ENCODE measurements around the gene RGL3. TPM values are rescaled to one million over a fixed set of nuclear protein-coding genes. Genes with fewer than 3 reads are reported as not detected.

RGL3 gene
- total RNA-seq, 2 donors from 2014 or later, result 125 to 131 TPM

GRCh38 chr19:11363881-11364280, 55.2 kb downstream of the RGL3 start:
- WGBS, 2 experiments (ENCODE audit: insufficient coverage in 1 of 2, insufficient read length in 1 of 2), result 95 to 100% methylated on average over 8 to 10 of the region's 10 CpGs
- no peak overlapping the region for H3K27ac Mint-ChIP-seq
- no peak overlapping the region for H3K9ac ChIP-seq (ENCODE audit: extremely low read depth, low read length, poor library complexity, severe bottlenecking)
- H3K27me3 ChIP-seq (ENCODE audit: control insufficient read depth, insufficient read depth, low read length, poor library complexity, severe bottlenecking), result peaks cover 6% of the 10 kb centered on the region
- H3K4me1 Mint-ChIP-seq, result no peaks in the 10 kb centered on the region
- no peak overlapping the region for H3K4me3 Mint-ChIP-seq
- TF ChIP-seq CTCF (conservative IDR thresholded peaks at IDR 0.05), result no peak
- DNase-seq, result no peak
- H3K27me3 Mint-ChIP-seq (ENCODE audit: insufficient read depth), result peaks cover 27% of the 10 kb centered on the region
- H3K9me3 Mint-ChIP-seq, result no peaks in the 10 kb centered on the region
- no peaks in the 10 kb centered on the region for H3K9me3 ChIP-seq (ENCODE audit: control insufficient read depth, low read length)
- peaks cover 8% of the 10 kb centered on the region for H3K36me3 Mint-ChIP-seq (ENCODE audit: low read depth)
- H3K4me1 ChIP-seq (ENCODE audit: control insufficient read depth, insufficient read depth, low read length), result no peaks in the 10 kb centered on the region
- H3K4me3 ChIP-seq (ENCODE audit: low read length), result no peak overlapping the region
- H3K27ac ChIP-seq (ENCODE audit: low read depth, low read length), result no peak overlapping the region
- no peaks in the 10 kb centered on the region for H3K36me3 ChIP-seq (ENCODE audit: control insufficient read depth, insufficient read depth, low read length)

- no peaks in the 10 kb centered on the region for H3K4me1 ChIP-seq (ENCODE audit: control insufficient read depth, insufficient read depth, low read length)
- Mint-ChIP-seq H3K36me3 (ENCODE audit: low read depth) (peaks cover 2% of the 10 kb centered on the region), H3K27ac (peak overlapping the region; percentile 26), H3K4me3 (peak overlapping the region; percentile 46), H3K4me1 (no peaks in the 10 kb centered on the region), H3K27me3 (ENCODE audit: insufficient read depth) (peaks cover 45% of the 10 kb centered on the region), H3K9me3 (no peaks in the 10 kb centered on the region)
- H3K9ac ChIP-seq (ENCODE audit: extremely low read depth, low read length, poor library complexity, severe bottlenecking), result no peak overlapping the region
- H3K27me3 ChIP-seq (ENCODE audit: control insufficient read depth, insufficient read depth, low read length, poor library complexity, severe bottlenecking), result peaks cover 6% of the 10 kb centered on the region
- 88 to 91% methylated on average over 27 to 35 of the region's 35 CpGs for WGBS, 2 experiments (ENCODE audit: insufficient coverage in 1 of 2, insufficient read length in 1 of 2)
- H3K27ac ChIP-seq (ENCODE audit: low read depth, low read length), result no peak overlapping the region
- no peak for TF ChIP-seq CTCF (conservative IDR thresholded peaks at IDR 0.05)
- H3K4me3 ChIP-seq (ENCODE audit: low read length), result no peak overlapping the region
- no peaks in the 10 kb centered on the region for H3K36me3 ChIP-seq (ENCODE audit: control insufficient read depth, insufficient read depth, low read length)
- DNase-seq, result peak; percentile 90
- H3K9me3 ChIP-seq (ENCODE audit: control insufficient read depth, low read length), result no peaks in the 10 kb centered on the region
These were observed 57.1 kb downstream of the RGL3 start for GRCh38 chr19:11361771-11362731.

GRCh38 chr19:11361037-11361770, 57.9 kb downstream of the RGL3 start:
- no peak overlapping the region for H3K27ac ChIP-seq (ENCODE audit: low read depth, low read length)
- TF ChIP-seq CTCF (conservative IDR thresholded peaks at IDR 0.05), result peak; percentile 62
- H3K4me3 Mint-ChIP-seq, result peak overlapping the region; percentile 46
- H3K27me3 ChIP-seq (ENCODE audit: control insufficient read depth, insufficient read depth, low read length, poor library complexity, severe bottlenecking), result peaks cover 8% of the 10 kb centered on the region
- H3K9me3 Mint-ChIP-seq, result no peaks in the 10 kb centered on the region
- peaks cover 53% of the 10 kb centered on the region for H3K27me3 Mint-ChIP-seq (ENCODE audit: insufficient read depth)
- no peak overlapping the region for H3K9ac ChIP-seq (ENCODE audit: extremely low read depth, low read length, poor library complexity, severe bottlenecking)
- H3K4me1 ChIP-seq (ENCODE audit: control insufficient read depth, insufficient read depth, low read length), result no peaks in the 10 kb centered on the region
- H3K4me1 Mint-ChIP-seq, result no peaks in the 10 kb centered on the region
- H3K36me3 ChIP-seq (ENCODE audit: control insufficient read depth, insufficient read depth, low read length), result no peaks in the 10 kb centered on the region
- 36 to 46% methylated on average over 30 to 43 of the region's 43 CpGs for WGBS, 2 experiments (ENCODE audit: insufficient coverage in 1 of 2, insufficient read length in 1 of 2)
- peak; percentile 99 for DNase-seq
- H3K36me3 Mint-ChIP-seq (ENCODE audit: low read depth), result no peaks in the 10 kb centered on the region
- no peak overlapping the region for H3K27ac Mint-ChIP-seq
- no peak overlapping the region for H3K4me3 ChIP-seq (ENCODE audit: low read length)
- H3K9me3 ChIP-seq (ENCODE audit: control insufficient read depth, low read length), result no peaks in the 10 kb centered on the region
